Thyroid gland (tissue), 4 donors: ENCODE results near the gene CTNNB1. TPM values are rescaled to one million over a fixed set of nuclear protein-coding genes. Genes with fewer than 3 reads are reported as not detected.

ENCODE experiments used
- DNase-seq, 2 donors: peaks; one replicate each; pipeline ENCODE4 v3.0.0-alpha.2; 2019
- H3K27ac ChIP-seq, 3 donors: fragments of 200-600 bp; sonication (generic); 1 replicate in 2 of 3; 2 replicates in 1 of 3; pipeline ENCODE4 v1.5.1; 2016 to 2019; ENCODE audit warnings: mild to moderate bottlenecking in 1 of 3, moderate library complexity in 1 of 3
- H3K27me3 ChIP-seq: fragments of 200-600 bp; sonication (generic); one replicate; pipeline ENCODE4 v1.5.1; 2019
- H3K36me3 ChIP-seq, 2 donors: fragments of 200-600 bp; sonication (generic); one replicate each; pipeline ENCODE4 v1.5.1; 2016 to 2019
- H3K4me1 ChIP-seq, 2 donors: fragments of 200-600 bp; sonication (generic); one replicate each; pipeline ENCODE4 v1.5.1; 2017 to 2019
- H3K4me3 ChIP-seq, 3 donors: fragments of 200-600 bp; sonication (generic); replicated peaks in 1 of 3; 1 replicate in 2 of 3; 2 replicates in 1 of 3; pipeline ENCODE4 v1.5.1; 2016; ENCODE audit warnings: mild to moderate bottlenecking in 1 of 3
- H3K9me3 ChIP-seq: fragments of 200-600 bp; sonication (generic); one replicate; pipeline ENCODE4 v1.5.1; 2017
- POLR2A ChIP-seq, 2 donors: fragments of 450-650 bp; IDR thresholded peaks; one replicate each; pipeline ENCODE4 v1.6.1; 2017; ENCODE audit warnings: antibody characterized with exemption in 2 of 2, mild to moderate bottlenecking in 2 of 2, moderate library complexity in 1 of 2
- WGBS, 2 donors: methylation state at CpG; one replicate each; pipeline ENCODE4 v1.1.5; 2017; 5-methylcytosine and 5-hydroxymethylcytosine counted together
- intact Hi-C: fragments of 100-400 bp; cut with DNase I; formaldehyde crosslinking; loops from one replicate; pipeline ENCODE4 v1.15.1; 2023
- total RNA-seq, 4 donors: library from RNA; depleted of rRNA; stranded (reverse); fragments of >200 nt; gene quantifications; one replicate each; pipeline ENCODE4 v1.2.3, GENCODE V29; 2016
- TF ChIP-seq, protein P1 (sequence below), 6 experiments: fragments of 200-600 bp in 3 of 6; fragments of 450-650 bp in 3 of 6; sonication (generic) in 3 of 6; IDR thresholded peaks; one replicate each; pipeline ENCODE4 v1.5.1; 2016 to 2019; ENCODE audit warnings: antibody characterized with exemption in 6 of 6, mild to moderate bottlenecking in 2 of 6, inconsistent platforms in 1 of 6, moderate library complexity in 1 of 6

Gene CTNNB1
- total RNA-seq, 4 donors from 2014 or later: 454 to 784 (median 579) TPM

DNA sequence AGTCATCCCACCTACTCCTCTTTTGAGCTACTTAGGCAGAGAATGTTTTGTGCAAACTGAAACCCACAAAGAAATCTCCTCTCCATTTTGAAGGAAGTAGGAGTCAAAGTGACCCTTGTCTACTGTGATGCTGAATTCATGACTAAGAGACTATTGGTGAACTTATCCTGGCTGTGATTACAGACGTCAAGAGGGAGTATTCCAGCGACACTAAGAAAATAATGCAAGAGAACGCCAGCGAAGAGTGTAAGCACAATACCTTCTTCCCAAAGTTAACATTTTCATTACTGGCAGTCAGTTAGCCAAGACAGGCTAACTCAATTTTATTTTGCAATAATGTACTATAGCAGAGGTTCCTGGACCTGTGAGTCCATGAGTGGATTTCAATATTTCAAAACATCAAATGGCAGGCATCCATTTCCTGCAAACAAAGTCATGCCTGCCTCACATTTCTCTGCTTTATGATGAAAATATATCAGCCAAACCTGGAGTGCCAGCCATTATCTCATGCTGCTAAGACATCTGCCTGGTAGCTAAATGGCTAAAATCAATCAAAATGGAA lies 59.0 kb downstream of the CTNNB1 start:
- Histone ChIP-seq H3K9me3 (no peaks in the 10 kb centered on the region), H3K4me3 (no peak overlapping the region), H3K4me1 (peaks cover 6 to 23% of the 10 kb centered on the region in 2 donors), H3K27me3 (no peaks in the 10 kb centered on the region), H3K36me3 (no peaks in the 10 kb centered on the region), H3K27ac (peak overlapping the region in 1 of 3 donors; percentile 25)
- TF ChIP-seq, protein P1, sequence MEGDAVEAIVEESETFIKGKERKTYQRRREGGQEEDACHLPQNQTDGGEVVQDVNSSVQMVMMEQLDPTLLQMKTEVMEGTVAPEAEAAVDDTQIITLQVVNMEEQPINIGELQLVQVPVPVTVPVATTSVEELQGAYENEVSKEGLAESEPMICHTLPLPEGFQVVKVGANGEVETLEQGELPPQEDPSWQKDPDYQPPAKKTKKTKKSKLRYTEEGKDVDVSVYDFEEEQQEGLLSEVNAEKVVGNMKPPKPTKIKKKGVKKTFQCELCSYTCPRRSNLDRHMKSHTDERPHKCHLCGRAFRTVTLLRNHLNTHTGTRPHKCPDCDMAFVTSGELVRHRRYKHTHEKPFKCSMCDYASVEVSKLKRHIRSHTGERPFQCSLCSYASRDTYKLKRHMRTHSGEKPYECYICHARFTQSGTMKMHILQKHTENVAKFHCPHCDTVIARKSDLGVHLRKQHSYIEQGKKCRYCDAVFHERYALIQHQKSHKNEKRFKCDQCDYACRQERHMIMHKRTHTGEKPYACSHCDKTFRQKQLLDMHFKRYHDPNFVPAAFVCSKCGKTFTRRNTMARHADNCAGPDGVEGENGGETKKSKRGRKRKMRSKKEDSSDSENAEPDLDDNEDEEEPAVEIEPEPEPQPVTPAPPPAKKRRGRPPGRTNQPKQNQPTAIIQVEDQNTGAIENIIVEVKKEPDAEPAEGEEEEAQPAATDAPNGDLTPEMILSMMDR (IDR thresholded peaks at IDR 0.05): no peak
- TF ChIP-seq POLR2A (IDR thresholded peaks at IDR 0.05): no peak
- intact Hi-C loops: no loop called here
- 29 to 52% methylated on average over 4 of the region's 4 CpGs for WGBS, 2 donors
- no peak for DNase-seq

DNA sequence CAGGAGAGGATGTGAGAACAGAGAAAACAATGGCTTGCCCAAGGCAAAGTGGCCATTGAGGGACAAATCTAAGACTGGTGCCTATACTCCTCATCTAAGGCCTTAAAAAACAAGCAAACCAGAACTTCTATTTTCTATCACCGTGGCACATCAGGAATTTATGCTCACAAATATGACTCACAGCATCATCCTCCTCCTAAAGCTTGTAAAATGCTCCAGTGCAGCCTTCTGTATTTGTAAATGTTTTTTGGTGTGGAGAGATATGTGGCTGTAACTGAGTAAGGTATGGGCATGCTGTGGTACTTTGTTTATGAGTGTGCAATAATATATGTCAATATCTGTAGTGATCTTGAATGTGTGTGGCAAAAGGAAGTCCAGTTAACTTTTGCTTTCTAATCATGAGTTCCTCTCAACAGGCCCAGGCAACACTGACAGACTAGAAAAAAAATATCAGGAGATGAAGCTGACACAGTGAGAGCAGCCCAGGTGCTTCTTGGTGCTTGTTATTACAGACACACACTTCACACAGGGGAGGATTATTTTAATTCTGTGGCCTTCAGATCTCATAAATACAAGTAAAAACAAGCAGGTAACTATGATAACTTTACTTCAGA lies 60.3 kb downstream of the CTNNB1 start:
- Histone ChIP-seq H3K36me3 (no peaks in the 10 kb centered on the region), H3K4me3 (no peak overlapping the region), H3K27ac (peak overlapping the region; percentile 35 to 71 (median 59)), H3K4me1 (peaks cover 6 to 23% of the 10 kb centered on the region in 2 donors), H3K27me3 (no peaks in the 10 kb centered on the region), H3K9me3 (no peaks in the 10 kb centered on the region)
- intact Hi-C loops: no loop called here
- no peak for TF ChIP-seq POLR2A (IDR thresholded peaks at IDR 0.05)
- TF ChIP-seq, protein P1 (IDR thresholded peaks at IDR 0.05): no peak
- DNase-seq: peak; percentile 47 to 50
- WGBS, 2 donors: 26 to 33% methylated on average over 1 of the region's 1 CpG

DNA sequence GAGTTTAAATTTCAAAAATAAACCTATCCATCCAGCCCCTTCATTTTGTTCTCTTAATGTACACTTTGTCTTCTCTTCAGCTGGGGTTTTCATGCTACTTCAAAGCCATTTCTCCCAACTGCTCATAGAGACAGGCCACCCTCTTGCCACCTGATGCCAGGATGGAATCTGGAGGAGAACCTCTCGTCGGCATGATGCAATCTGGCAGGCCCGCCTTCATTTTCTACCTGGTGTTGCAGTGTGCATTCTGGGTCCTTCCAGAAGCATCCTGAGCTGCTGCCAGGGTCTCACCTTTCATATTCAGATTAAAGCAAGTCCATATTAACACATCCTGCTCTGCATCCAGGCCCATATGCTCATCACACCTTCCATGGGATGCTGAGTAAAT lies 60.8 kb downstream of the CTNNB1 start:
- TF ChIP-seq, protein P1 (IDR thresholded peaks at IDR 0.05): no peak
- no peak for TF ChIP-seq POLR2A (IDR thresholded peaks at IDR 0.05)
- H3K4me3 ChIP-seq: no peak overlapping the region
- H3K9me3 ChIP-seq: no peaks in the 10 kb centered on the region
- peak; percentile 59 to 66 for DNase-seq
- peak overlapping the region in 2 of 3 donors; percentile 35 to 58 for H3K27ac ChIP-seq
- intact Hi-C loops: no loop called here
- WGBS, 2 donors: 42 to 43% methylated on average over 3 of the region's 3 CpGs
- no peaks in the 10 kb centered on the region for H3K27me3 ChIP-seq
- no peaks in the 10 kb centered on the region for H3K36me3 ChIP-seq
- H3K4me1 ChIP-seq: peaks cover 6 to 23% of the 10 kb centered on the region in 2 donors

DNA sequence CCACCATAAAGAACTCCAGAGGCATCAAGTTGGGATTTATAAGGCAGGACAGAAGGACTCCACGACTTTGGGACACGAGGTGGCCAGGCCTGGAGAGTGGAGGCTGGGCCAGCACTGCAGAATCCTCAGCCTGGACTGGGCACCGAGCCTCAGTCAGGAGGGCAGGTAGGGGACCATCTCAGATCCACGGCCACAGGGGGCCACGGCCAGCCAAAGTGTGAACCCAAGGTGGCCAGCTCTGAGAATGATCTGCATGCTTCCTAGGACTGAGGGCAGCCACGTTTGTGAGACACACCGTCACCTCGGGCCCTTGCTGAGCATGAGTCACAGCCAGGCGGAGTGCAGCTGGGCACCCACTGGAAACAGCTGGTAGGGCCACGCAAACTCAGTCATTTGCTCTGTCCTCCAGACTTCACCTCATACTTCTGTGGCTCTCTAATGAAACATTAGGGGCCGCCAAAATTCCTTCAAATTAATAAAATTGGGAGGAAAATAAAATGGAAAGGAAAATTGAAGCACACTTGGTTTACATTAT lies 65.8 kb downstream of the CTNNB1 start:
- intact Hi-C loops: no loop called here
- DNase-seq: no peak
- WGBS, 2 donors: 88 to 95% methylated on average over 9 to 10 of the region's 11 CpGs
- no peaks in the 10 kb centered on the region for H3K36me3 ChIP-seq
- no peaks in the 10 kb centered on the region for H3K27me3 ChIP-seq
- H3K4me1 ChIP-seq: peaks cover 0 to 4% of the 10 kb centered on the region in 2 donors
- H3K4me3 ChIP-seq: no peak overlapping the region
- TF ChIP-seq, protein P1 (IDR thresholded peaks at IDR 0.05): no peak
- no peak for TF ChIP-seq POLR2A (IDR thresholded peaks at IDR 0.05)
- H3K9me3 ChIP-seq: no peaks in the 10 kb centered on the region
- H3K27ac ChIP-seq: no peak overlapping the region

DNA sequence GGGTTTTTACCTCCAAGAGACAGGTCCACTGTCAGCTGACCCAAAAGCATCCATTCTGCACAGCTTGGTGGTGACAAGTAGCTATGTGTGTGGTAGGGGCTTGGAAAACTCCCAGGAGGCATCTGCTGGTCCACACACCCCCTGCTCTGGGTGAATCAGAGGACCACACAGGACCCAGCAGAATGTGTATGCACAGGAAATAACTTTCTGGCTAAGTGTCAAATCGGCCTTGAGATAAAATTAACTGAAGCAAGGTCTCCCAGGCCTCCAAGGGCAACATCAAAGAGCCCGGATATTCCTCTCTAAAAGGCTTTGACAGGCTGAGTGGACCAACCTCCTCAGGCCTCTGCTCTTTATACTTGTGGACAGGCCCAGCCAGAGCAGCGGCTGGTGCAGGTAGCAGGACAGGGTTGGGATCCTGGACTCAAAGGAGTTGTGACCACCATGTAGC lies 66.5 kb downstream of the CTNNB1 start:
- WGBS, 2 donors: 71 to 73% methylated on average over 2 to 3 of the region's 3 CpGs
- H3K4me3 ChIP-seq: no peak overlapping the region
- TF ChIP-seq POLR2A (IDR thresholded peaks at IDR 0.05): no peak
- TF ChIP-seq, protein P1 (IDR thresholded peaks at IDR 0.05): no peak
- no peak overlapping the region for H3K27ac ChIP-seq
- no peaks in the 10 kb centered on the region for H3K36me3 ChIP-seq
- intact Hi-C loops: no loop called here
- no peaks in the 10 kb centered on the region for H3K27me3 ChIP-seq
- no peak for DNase-seq
- no peaks in the 10 kb centered on the region for H3K4me1 ChIP-seq
- no peaks in the 10 kb centered on the region for H3K9me3 ChIP-seq
